GM23338 (cell line): ENCODE data around the gene TMEM138. TPM values are rescaled to one million over a fixed set of nuclear protein-coding genes. Genes with fewer than 3 reads are reported as not detected.

Experiments
- ATAC-seq: fragments of 200-7000 bp; cut with Tn5 transposase; 3 replicates; pipeline ENCODE4 v1.9.1; 2020
- DNase-seq: peaks from one replicate; pipeline ENCODE4 v3.0.0-alpha.2; 2015; ENCODE audit warnings: low spot score
- H2AFZ ChIP-seq: fragments of 200-600 bp; sonication (generic); 2 replicates; pipeline ENCODE4 v1.8.0; 2016; ENCODE audit warnings: antibody characterized with exemption, mild to moderate bottlenecking, moderate library complexity
- H3F3A ChIP-seq: fragments of 200-600 bp; sonication (generic); replicated peaks from 2 replicates; pipeline ENCODE4 v1.8.0; 2017; ENCODE audit warnings: antibody characterized with exemption, mixed run types, low read depth
- H3K27ac ChIP-seq: fragments of 200-600 bp; sonication (generic); 2 replicates; pipeline ENCODE4 v1.6.1; 2016; ENCODE audit warnings: low read depth
- H3K27me3 ChIP-seq: fragments of 200-600 bp; sonication (generic); 2 replicates; pipeline ENCODE4 v1.8.0; 2016; ENCODE audit warnings: mild to moderate bottlenecking, mixed run types, moderate library complexity; ENCODE audit not compliant: insufficient read depth
- H3K36me3 ChIP-seq: fragments of 200-600 bp; sonication (generic); 2 replicates; pipeline ENCODE4 v1.8.0; 2016; ENCODE audit warnings: mild to moderate bottlenecking; ENCODE audit not compliant: insufficient read depth
- H3K4me1 ChIP-seq: fragments of 200-600 bp; sonication (generic); 2 replicates; pipeline ENCODE4 v1.8.0; 2016; ENCODE audit warnings: mild to moderate bottlenecking, moderate library complexity; ENCODE audit not compliant: insufficient read depth
- H3K4me2 ChIP-seq: fragments of 200-600 bp; sonication (generic); 2 replicates; pipeline ENCODE4 v1.7.1; 2017; ENCODE audit warnings: mixed run types
- H3K4me3 ChIP-seq: fragments of 200-600 bp; sonication (generic); 2 replicates; pipeline ENCODE4 v1.6.1; 2016; ENCODE audit warnings: mixed run types
- H3K79me2 ChIP-seq: fragments of 200-600 bp; sonication (generic); replicated peaks from 2 replicates; pipeline ENCODE4 v1.8.0; 2017; ENCODE audit warnings: mild to moderate bottlenecking; ENCODE audit not compliant: insufficient read depth
- H3K9me2 ChIP-seq: fragments of 200-600 bp; sonication (generic); 2 replicates; pipeline ENCODE4 v1.8.0; 2017; ENCODE audit not compliant: insufficient read depth
- H4K20me1 ChIP-seq: fragments of 200-600 bp; sonication (generic); replicated peaks from 2 replicates; pipeline ENCODE4 v1.8.0; 2017; ENCODE audit warnings: mild to moderate bottlenecking; ENCODE audit not compliant: insufficient read depth
- H3K27ac Mint-ChIP-seq: 2 replicates; pipeline ENCODE4 v1.8.0; 2020; ENCODE audit warnings: inconsistent platforms, mild to moderate bottlenecking, moderate library complexity, mixed read lengths
- H3K27me3 Mint-ChIP-seq: 3 replicates; pipeline ENCODE4 v1.8.0; 2022; ENCODE audit warnings: low read depth, mild to moderate bottlenecking, moderate library complexity, mixed read lengths, inconsistent platforms; ENCODE audit not compliant: insufficient read depth, poor library complexity
- H3K36me3 Mint-ChIP-seq: 3 replicates; pipeline ENCODE4 v1.8.0; 2021; ENCODE audit warnings: low read depth, mild to moderate bottlenecking, inconsistent platforms, moderate library complexity, mixed read lengths
- H3K4me1 Mint-ChIP-seq: 3 replicates; pipeline ENCODE4 v1.8.0; 2020; ENCODE audit warnings: mild to moderate bottlenecking, inconsistent platforms, mixed read lengths
- H3K4me3 Mint-ChIP-seq: 3 replicates; pipeline ENCODE4 v1.8.0; 2021; ENCODE audit warnings: moderate library complexity, mild to moderate bottlenecking, inconsistent platforms, mixed read lengths
- H3K9me3 Mint-ChIP-seq: 3 replicates; pipeline ENCODE4 v1.8.0; 2020; ENCODE audit warnings: moderate library complexity, mild to moderate bottlenecking, inconsistent platforms, mixed read lengths
- CREB1 ChIP-seq: fragments of 250-450 bp; sonication (Bioruptor Pico); IDR thresholded peaks from 2 replicates; pipeline ENCODE4 v1.5.0; 2020; ENCODE audit warnings: low read depth, mild to moderate bottlenecking, moderate library complexity
- CTCF ChIP-seq, 2 experiments: fragments of 200-600 bp in 1 of 2; sonication (generic) in 1 of 2; conservative IDR thresholded peaks; 2 replicates each; pipeline versions ENCODE4 v1.5.1 to v1.6.1; 2016 to 2017; ENCODE audit warnings: antibody characterized with exemption in 2 of 2, low read depth in 2 of 2, mild to moderate bottlenecking in 2 of 2, moderate library complexity in 1 of 2
- ETS1 ChIP-seq: IDR thresholded peaks from 2 replicates; pipeline ENCODE4 v1.6.1; 2016; ENCODE audit warnings: antibody characterized with exemption
- EZH2phosphoT487 ChIP-seq: fragments of 200-600 bp; sonication (generic); IDR thresholded peaks from one replicate; pipeline ENCODE4 v1.8.1; 2018; ENCODE audit warnings: antibody characterized with exemption; ENCODE audit not compliant: unreplicated experiment
- JUNB ChIP-seq: IDR thresholded peaks from one replicate; pipeline ENCODE4 v1.6.1; 2016; ENCODE audit warnings: antibody characterized with exemption; ENCODE audit not compliant: unreplicated experiment
- NANOG ChIP-seq: IDR thresholded peaks from 2 replicates; pipeline ENCODE4 v1.6.1; 2016; ENCODE audit warnings: antibody characterized with exemption, borderline replicate concordance
- POLR2AphosphoS5 ChIP-seq: IDR thresholded peaks from 2 replicates; pipeline ENCODE4 v1.6.1; 2016; ENCODE audit warnings: antibody characterized with exemption, low read depth
- STAT1 ChIP-seq: IDR thresholded peaks from one replicate; pipeline ENCODE4 v1.6.1; 2016; ENCODE audit warnings: antibody characterized with exemption; ENCODE audit not compliant: unreplicated experiment
- ZNF331 ChIP-seq: fragments of 250-450 bp; sonication (Bioruptor Pico); IDR thresholded peaks from 2 replicates; pipeline ENCODE4 v1.5.0; 2020; ENCODE audit warnings: low read depth, mild to moderate bottlenecking, moderate library complexity
- ZNF462 ChIP-seq: fragments of 250-450 bp; sonication (Bioruptor Pico); IDR thresholded peaks from 2 replicates; pipeline ENCODE4 v1.5.0; 2020; ENCODE audit warnings: mild to moderate bottlenecking, moderate library complexity
- polyA plus RNA-seq: library from polyadenylated mRNA; unstranded; fragments of >200 nt; fragmentation: Nextera tagmentation; extraction: Ambion mirVana; gene quantifications from 2 replicates; pipeline ENCODE4 v1.2.1, GENCODE V29; 2016
- total RNA-seq: library from RNA; depleted of rRNA; stranded (reverse); fragments of >200 nt; shearing (Covaris generic); gene quantifications from 2 replicates; pipeline ENCODE4 v1.2.3, GENCODE V29; 2014

The TMEM138 gene
- total and polyA plus RNA-seq, 2 experiments from 2014 or later: 30.2 to 32.1 TPM

GRCh38 chr11:61341706-61342105 is 20.5 kb upstream of the TMEM138 start:
- H4K20me1 ChIP-seq: no peaks in the 10 kb centered on the region
- no peak for DNase-seq
- Mint-ChIP-seq H3K9me3 (no peaks in the 10 kb centered on the region), H3K27ac (no peak overlapping the region), H3K36me3 (peaks cover 12% of the 10 kb centered on the region; the same call in 2 of the 3 replicates), H3K27me3 (peaks cover 12% of the 10 kb centered on the region), H3K4me1 (peaks cover 2% of the 10 kb centered on the region), H3K4me3 (no peak overlapping the region)
- no peak for TF ChIP-seq EZH2phosphoT487
- TF ChIP-seq CTCF (conservative IDR thresholded peaks at IDR 0.05; ENCODE audit: low read depth in 2 of 2): no peak
- no peak for TF ChIP-seq CREB1
- TF ChIP-seq ZNF462 (CRISPR knock-in tag): no peak
- no peak for TF ChIP-seq STAT1
- no peak for TF ChIP-seq NANOG
- TF ChIP-seq POLR2AphosphoS5: no peak
- TF ChIP-seq ZNF331 (CRISPR knock-in tag): no peak
- no peak for TF ChIP-seq ETS1
- TF ChIP-seq JUNB: no peak
- no peak overlapping the region for H3K4me3 ChIP-seq
- H3F3A ChIP-seq: no peaks in the 10 kb centered on the region
- H3K4me2 ChIP-seq: no peak overlapping the region
- H3K9me2 ChIP-seq: no peaks in the 10 kb centered on the region
- no peaks in the 10 kb centered on the region for H3K27me3 ChIP-seq
- H2AFZ ChIP-seq: no peak overlapping the region
- H3K27ac ChIP-seq: no peak overlapping the region
- H3K36me3 ChIP-seq: no peaks in the 10 kb centered on the region
- H3K79me2 ChIP-seq: no peaks in the 10 kb centered on the region
- ATAC-seq: no peak
- no peaks in the 10 kb centered on the region for H3K4me1 ChIP-seq
